GM20000 (cell line): ENCODE data around the gene ARL8A.

ENCODE experiments used
- DNase-seq: peaks from one replicate; pipeline ENCODE4 v3.0.0; 2012; ENCODE audit warnings: low spot score
- CTCF ChIP-seq: IDR thresholded peaks from 2 replicates; pipeline ENCODE4 v1.5.1; 2012; ENCODE audit warnings: mild to moderate bottlenecking, control low read depth; ENCODE audit errors: extremely low read depth, missing control alignments

The ARL8A gene

GRCh38 chr1:202110977-202111376, 33.6 kb downstream of the ARL8A start:
- no peak for TF ChIP-seq CTCF
- no peak for DNase-seq

DNA sequence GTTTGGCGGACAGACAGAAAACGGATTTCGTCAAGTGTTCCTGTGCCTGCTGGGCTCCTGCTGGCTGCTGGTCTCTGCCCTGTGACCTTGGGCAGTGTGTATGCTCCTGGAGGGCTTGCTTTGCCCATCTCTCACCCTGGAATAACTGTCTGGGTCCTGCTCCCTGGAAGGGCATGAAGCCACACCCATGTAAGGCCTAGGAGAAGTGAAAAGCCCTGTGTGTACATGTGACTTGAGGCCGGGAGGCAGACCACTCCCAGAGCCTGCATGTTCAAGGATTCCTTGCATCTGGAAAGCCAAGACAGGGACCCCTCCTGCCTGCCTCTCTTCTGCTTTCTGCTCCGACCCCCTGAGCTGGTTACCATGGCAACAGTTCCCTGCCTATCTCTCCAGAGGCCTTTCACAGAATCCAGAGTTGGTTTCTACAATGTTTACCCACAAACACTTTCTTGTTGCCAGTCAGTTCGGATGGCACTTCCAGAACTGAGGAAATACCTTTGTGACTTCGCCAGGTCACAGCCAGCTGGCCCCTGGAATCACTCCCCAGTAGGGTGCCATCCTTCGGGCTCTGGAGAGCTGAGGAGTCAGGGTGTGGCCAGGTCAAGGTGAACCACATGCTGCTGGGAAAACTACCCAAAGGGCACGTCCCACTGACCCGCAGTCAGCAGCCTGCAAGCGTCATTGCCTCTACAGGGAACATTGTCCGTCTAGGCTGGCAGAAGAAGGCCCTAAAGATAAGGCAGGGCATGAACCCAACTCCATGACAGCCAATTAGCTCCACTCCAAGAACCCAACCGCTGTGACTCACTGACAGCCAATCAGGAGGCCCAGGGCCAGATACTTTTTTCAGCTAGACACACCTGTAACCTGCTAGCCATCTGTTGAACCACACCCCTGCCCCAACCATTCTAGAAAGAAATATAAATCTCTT, 36.5 kb downstream of the ARL8A start:
- no peak for DNase-seq
- TF ChIP-seq CTCF: no peak

DNA sequence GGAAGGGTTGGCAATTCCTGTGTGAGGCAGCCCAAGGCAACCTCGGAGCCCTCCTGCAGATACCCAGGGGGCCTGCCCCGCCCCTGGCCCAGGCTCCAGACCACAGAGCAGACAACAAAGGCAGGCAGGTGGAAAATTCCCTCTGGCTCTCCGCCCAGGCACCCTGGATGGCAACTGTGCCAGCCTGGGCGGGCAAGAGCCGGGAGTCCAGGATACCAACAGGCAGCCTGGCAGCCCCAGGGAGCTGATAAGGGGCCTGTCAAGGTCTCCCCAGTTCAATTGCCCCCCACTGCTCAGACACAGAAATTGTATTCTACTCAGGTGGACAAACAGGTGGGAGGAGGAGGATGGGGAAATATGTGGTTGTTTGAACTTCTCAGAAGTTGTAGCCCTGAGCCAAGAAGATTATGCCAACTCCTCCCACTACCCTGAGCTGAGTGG, 37.2 kb downstream of the ARL8A start:
- DNase-seq: no peak
- TF ChIP-seq CTCF: no peak

- TF ChIP-seq CTCF: no peak
- DNase-seq: no peak
These were observed 37.9 kb downstream of the ARL8A start for GRCh38 chr1:202106340-202107254.

DNA sequence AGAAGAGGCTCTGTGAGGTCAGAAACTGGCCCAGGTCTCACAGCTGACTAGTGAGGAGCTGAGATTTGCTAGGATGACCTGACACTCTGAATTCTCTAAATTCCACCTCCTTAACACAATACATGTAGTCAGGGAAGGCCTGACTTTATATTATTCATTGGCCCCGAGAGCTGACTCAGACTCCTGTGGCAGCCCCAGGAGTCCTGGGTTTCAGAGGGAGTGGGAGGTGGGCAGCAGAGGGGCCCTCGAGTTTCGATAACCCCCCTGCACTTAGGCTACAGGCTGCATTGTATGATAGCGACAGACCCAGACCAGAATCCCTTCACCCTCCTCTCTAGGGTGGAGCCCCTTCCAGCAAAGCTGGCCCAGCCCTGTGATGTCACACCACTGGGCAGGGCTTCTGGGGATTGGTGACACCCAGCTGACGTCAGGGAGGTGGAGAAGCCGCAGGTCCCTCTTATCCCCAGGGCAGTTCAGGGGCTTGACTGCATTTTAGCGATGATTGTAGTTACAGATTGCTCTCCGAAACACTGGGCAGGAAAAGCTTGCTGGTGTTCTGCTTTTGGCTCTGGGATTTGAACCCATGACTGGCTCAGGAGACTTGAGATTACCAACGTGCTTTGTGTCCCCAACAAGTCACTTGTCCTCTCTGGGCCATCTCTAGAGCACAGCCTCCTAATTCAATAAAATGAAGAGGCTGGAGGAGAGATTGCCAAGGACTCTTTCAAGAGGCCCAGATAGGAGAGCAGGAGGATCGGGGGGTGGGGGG, 38.8 kb downstream of the ARL8A start:
- no peak for TF ChIP-seq CTCF
- DNase-seq: no peak

DNA sequence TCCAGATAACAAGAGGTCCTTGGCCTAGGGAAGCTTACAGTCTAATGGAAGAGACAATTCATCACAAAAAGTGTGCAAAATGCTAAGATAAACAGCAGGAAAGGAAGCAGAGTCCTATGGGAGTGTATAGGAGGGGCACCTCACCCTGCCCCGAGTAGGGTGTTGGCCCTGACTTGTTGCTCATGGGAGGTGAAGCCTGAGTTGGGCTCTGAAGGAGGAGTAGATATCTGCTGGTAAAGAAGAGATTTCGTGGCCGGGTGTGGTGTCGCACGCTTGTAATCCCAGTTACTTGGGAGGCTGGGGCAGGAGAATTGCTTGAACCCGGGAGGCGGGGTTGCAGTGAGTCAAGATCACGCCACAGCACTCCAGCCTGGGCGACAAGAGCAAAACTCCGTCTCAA, 40.5 kb downstream of the ARL8A start:
- no peak for TF ChIP-seq CTCF
- no peak for DNase-seq
